Measurements from ENCODE around the gene PPP2R1B.

DNA sequence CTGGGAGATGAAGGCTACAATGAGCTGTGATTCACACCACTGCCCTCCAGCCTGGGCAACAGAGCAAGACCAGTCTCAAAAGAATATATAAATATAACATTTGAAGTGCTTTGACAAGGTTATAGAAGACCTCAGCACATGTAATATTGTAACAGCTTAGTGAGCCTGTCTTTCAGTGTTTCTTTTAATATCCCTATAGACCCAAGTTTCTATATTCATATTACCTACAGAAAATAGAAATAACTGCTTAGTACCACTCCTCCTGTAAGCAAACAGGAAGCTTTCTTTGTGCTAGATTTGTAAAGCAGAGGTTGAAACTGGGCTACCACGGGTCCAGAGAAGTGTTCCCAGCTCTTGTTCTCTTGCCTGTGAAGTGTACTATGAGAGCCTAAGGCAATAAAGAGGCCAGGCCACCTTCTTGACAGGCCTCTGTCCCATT is 68.2 kb downstream of the PPP2R1B start:
- TF ChIP-seq, protein P1, sequence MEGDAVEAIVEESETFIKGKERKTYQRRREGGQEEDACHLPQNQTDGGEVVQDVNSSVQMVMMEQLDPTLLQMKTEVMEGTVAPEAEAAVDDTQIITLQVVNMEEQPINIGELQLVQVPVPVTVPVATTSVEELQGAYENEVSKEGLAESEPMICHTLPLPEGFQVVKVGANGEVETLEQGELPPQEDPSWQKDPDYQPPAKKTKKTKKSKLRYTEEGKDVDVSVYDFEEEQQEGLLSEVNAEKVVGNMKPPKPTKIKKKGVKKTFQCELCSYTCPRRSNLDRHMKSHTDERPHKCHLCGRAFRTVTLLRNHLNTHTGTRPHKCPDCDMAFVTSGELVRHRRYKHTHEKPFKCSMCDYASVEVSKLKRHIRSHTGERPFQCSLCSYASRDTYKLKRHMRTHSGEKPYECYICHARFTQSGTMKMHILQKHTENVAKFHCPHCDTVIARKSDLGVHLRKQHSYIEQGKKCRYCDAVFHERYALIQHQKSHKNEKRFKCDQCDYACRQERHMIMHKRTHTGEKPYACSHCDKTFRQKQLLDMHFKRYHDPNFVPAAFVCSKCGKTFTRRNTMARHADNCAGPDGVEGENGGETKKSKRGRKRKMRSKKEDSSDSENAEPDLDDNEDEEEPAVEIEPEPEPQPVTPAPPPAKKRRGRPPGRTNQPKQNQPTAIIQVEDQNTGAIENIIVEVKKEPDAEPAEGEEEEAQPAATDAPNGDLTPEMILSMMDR (IDR thresholded peaks at IDR 0.05; ENCODE audit: low read depth, low read length, missing input control): no peak
- no peak for TF ChIP-seq GABPA (IDR thresholded peaks at IDR 0.05 in 1 of 2, conservative IDR thresholded peaks at IDR 0.05 in 1 of 2)
- TF ChIP-seq JUND (IDR thresholded peaks at IDR 0.05): no peak
- TF ChIP-seq EGR1 (IDR thresholded peaks at IDR 0.05; ENCODE audit: low read depth in 2 of 2): no peak
- TF ChIP-seq, protein P2, sequence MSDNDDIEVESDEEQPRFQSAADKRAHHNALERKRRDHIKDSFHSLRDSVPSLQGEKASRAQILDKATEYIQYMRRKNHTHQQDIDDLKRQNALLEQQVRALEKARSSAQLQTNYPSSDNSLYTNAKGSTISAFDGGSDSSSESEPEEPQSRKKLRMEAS (IDR thresholded peaks at IDR 0.05): no peak
- TF ChIP-seq FOXA1 (IDR thresholded peaks at IDR 0.05): no peak
- TF ChIP-seq, protein P3, sequence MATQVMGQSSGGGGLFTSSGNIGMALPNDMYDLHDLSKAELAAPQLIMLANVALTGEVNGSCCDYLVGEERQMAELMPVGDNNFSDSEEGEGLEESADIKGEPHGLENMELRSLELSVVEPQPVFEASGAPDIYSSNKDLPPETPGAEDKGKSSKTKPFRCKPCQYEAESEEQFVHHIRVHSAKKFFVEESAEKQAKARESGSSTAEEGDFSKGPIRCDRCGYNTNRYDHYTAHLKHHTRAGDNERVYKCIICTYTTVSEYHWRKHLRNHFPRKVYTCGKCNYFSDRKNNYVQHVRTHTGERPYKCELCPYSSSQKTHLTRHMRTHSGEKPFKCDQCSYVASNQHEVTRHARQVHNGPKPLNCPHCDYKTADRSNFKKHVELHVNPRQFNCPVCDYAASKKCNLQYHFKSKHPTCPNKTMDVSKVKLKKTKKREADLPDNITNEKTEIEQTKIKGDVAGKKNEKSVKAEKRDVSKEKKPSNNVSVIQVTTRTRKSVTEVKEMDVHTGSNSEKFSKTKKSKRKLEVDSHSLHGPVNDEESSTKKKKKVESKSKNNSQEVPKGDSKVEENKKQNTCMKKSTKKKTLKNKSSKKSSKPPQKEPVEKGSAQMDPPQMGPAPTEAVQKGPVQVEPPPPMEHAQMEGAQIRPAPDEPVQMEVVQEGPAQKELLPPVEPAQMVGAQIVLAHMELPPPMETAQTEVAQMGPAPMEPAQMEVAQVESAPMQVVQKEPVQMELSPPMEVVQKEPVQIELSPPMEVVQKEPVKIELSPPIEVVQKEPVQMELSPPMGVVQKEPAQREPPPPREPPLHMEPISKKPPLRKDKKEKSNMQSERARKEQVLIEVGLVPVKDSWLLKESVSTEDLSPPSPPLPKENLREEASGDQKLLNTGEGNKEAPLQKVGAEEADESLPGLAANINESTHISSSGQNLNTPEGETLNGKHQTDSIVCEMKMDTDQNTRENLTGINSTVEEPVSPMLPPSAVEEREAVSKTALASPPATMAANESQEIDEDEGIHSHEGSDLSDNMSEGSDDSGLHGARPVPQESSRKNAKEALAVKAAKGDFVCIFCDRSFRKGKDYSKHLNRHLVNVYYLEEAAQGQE (IDR thresholded peaks at IDR 0.05): no peak
- no peak for TF ChIP-seq SP1 (IDR thresholded peaks at IDR 0.05)
- no peak for TF ChIP-seq RAD21 (IDR thresholded peaks at IDR 0.05)

Measured in liver (tissue), 3 donors.